ENCODE measurements around the gene TMEM14B. TPM values are rescaled to one million over a fixed set of nuclear protein-coding genes. Genes with fewer than 3 reads are reported as not detected.

The TMEM14B gene
- total RNA-seq, 1 donor from 2014 or later = 118 TPM

DNA sequence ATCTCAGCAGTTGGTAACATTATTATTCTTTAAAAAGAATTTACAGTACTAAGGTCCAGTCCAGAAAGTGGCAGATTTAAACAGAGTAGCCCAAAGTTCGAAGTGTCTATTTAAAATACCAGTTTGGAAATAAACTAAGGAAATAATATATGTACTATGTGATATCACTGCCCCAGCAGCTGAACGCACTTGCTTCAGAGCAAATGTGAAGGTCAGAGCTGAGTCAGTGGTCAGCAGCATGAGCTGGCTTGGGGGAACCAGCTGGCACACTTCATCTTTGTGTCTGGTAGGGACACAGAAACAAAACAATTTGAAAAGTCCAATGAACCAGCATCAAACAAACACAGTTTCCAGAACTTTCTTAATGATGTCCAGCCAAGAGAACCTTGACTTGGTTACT, 15.4 kb downstream of the TMEM14B start:
- DNase-seq = no peak
- no peaks in the 10 kb centered on the region for H3K9me3 ChIP-seq (replicated peaks)
- TF ChIP-seq, protein P1, sequence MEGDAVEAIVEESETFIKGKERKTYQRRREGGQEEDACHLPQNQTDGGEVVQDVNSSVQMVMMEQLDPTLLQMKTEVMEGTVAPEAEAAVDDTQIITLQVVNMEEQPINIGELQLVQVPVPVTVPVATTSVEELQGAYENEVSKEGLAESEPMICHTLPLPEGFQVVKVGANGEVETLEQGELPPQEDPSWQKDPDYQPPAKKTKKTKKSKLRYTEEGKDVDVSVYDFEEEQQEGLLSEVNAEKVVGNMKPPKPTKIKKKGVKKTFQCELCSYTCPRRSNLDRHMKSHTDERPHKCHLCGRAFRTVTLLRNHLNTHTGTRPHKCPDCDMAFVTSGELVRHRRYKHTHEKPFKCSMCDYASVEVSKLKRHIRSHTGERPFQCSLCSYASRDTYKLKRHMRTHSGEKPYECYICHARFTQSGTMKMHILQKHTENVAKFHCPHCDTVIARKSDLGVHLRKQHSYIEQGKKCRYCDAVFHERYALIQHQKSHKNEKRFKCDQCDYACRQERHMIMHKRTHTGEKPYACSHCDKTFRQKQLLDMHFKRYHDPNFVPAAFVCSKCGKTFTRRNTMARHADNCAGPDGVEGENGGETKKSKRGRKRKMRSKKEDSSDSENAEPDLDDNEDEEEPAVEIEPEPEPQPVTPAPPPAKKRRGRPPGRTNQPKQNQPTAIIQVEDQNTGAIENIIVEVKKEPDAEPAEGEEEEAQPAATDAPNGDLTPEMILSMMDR (IDR thresholded peaks at IDR 0.05; ENCODE audit: borderline replicate concordance) = no peak
- no peak overlapping the region for H3K4me3 ChIP-seq
- no peak overlapping the region for H3K27ac ChIP-seq (replicated peaks)
- no peaks in the 10 kb centered on the region for H3K27me3 ChIP-seq (ENCODE audit: low read depth)
- intact Hi-C loops (cut with micrococcal nuclease) = no loop called here
- peaks cover 11% of the 10 kb centered on the region for H3K4me1 ChIP-seq
- H3K36me3 ChIP-seq = peaks cover under 1% of the 10 kb centered on the region

DNA sequence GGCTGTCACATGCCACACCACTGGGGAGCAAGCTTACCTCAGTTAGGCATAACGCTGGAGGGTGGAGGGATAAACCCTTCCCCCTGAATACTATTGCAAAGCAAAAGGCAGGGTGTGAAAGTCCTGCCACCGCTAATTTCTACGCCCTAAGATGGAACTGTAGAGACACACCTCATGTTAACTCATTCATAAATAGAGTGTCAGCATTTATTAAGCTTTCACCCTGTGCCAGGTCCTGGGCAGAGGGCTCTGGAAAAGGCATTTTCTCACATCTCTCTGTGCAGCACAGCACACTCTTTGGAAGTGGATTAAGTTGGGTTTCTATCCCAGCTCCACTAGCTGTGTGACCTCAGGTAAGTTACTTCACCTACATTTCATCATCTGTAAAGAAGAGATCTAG, 21.8 kb downstream of the TMEM14B start:
- H3K4me3 ChIP-seq = no peak overlapping the region
- no peak for DNase-seq
- no peaks in the 10 kb centered on the region for H3K4me1 ChIP-seq
- H3K9me3 ChIP-seq (replicated peaks) = no peaks in the 10 kb centered on the region
- peaks cover 26% of the 10 kb centered on the region for H3K36me3 ChIP-seq
- intact Hi-C loops (cut with micrococcal nuclease) = no loop called here
- H3K27me3 ChIP-seq (ENCODE audit: low read depth) = no peaks in the 10 kb centered on the region
- TF ChIP-seq, protein P1 (IDR thresholded peaks at IDR 0.05; ENCODE audit: borderline replicate concordance) = no peak
- no peak overlapping the region for H3K27ac ChIP-seq (replicated peaks)

DNA sequence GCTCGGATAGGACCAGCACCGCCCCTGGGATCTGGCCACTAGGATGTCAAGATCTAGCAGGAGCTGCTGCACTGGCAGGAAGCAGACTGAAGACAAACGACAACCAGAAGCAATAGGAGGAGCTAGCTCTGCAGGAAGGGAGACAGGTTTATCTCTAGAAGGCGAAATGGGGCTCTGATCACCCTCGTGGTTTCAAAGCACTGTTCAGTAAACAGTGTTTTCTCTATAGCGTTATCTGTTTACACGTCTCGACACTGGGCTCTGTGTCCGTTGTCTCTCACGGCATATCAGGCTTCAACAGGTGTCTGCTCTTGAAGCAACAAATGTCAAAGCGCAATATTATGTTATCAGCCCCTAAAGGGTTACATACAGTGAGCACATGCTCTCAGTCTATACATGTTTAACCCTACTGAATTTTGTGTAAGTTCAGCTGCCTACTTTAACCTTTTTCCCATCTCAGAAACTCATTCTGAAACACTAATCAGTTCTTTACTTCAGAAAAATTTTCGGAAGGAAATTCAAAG, 23.8 kb downstream of the TMEM14B start:
- Histone ChIP-seq H3K4me3 (no peak overlapping the region), H3K9me3 (replicated peaks) (no peaks in the 10 kb centered on the region), H3K4me1 (no peaks in the 10 kb centered on the region), H3K36me3 (peaks cover 41% of the 10 kb centered on the region), H3K27ac (replicated peaks) (no peak overlapping the region), H3K27me3 (ENCODE audit: low read depth) (no peaks in the 10 kb centered on the region)
- TF ChIP-seq, protein P1 (IDR thresholded peaks at IDR 0.05; ENCODE audit: borderline replicate concordance) = no peak
- no peak for DNase-seq
- intact Hi-C loops (cut with micrococcal nuclease) = no loop called here

DNA sequence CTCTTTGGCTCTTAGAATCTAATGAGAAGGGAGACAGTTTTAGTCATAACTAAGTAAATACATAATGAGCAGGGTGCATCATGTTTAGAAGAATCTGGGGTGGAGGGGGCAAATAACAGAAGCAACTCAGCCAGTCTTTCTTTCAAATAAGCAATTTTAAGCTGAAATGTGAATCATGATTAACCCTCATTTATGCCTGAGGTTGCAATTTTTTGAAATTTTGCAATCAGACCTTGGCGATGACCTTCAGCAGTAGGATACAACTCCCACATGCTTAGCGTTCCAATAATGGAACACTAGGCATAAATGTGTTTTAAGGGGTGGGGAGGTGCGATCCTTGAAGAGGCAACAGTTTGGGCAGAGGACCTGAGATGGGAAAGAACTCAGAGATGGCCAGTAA, 30.6 kb downstream of the TMEM14B start:
- Histone ChIP-seq H3K36me3 (peaks cover 57% of the 10 kb centered on the region), H3K27ac (replicated peaks) (no peak overlapping the region), H3K4me1 (no peaks in the 10 kb centered on the region), H3K9me3 (replicated peaks) (no peaks in the 10 kb centered on the region), H3K27me3 (ENCODE audit: low read depth) (no peaks in the 10 kb centered on the region), H3K4me3 (no peak overlapping the region)
- TF ChIP-seq, protein P1 (IDR thresholded peaks at IDR 0.05; ENCODE audit: borderline replicate concordance) = no peak
- DNase-seq = no peak
- intact Hi-C loops (cut with micrococcal nuclease) = no loop called here

DNA sequence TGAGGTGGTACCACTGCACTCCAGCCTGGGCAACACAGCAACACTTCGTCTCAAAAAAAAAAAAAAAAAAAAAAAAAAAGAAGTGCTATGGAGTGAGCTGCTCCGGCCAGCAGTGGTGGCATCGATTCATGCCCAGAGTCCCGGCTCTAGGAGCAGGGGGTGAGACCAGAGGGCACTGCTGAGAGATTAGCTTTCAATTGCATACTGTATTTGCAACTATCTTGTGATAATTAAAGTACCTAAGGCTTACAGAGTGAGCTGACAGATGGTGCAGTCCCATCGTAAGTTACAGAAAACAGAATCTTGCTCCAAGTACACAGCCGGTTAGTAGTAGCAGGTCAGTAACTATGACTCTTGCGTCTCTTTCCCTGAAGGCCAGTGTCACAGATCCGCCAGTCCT, 31.5 kb downstream of the TMEM14B start:
- no peak for DNase-seq
- intact Hi-C loops (cut with micrococcal nuclease) = no loop called here
- TF ChIP-seq, protein P1 (IDR thresholded peaks at IDR 0.05; ENCODE audit: borderline replicate concordance) = no peak
- Histone ChIP-seq H3K36me3 (peaks cover 59% of the 10 kb centered on the region), H3K9me3 (replicated peaks) (no peaks in the 10 kb centered on the region), H3K27me3 (ENCODE audit: low read depth) (no peaks in the 10 kb centered on the region), H3K4me1 (no peaks in the 10 kb centered on the region), H3K27ac (replicated peaks) (no peak overlapping the region), H3K4me3 (no peak overlapping the region)
